ENCODE data around the gene PRKCA.
A peak's percentile ranks its signal among the peaks of the same experiment; 100 is the strongest.

The PRKCA gene

DNA sequence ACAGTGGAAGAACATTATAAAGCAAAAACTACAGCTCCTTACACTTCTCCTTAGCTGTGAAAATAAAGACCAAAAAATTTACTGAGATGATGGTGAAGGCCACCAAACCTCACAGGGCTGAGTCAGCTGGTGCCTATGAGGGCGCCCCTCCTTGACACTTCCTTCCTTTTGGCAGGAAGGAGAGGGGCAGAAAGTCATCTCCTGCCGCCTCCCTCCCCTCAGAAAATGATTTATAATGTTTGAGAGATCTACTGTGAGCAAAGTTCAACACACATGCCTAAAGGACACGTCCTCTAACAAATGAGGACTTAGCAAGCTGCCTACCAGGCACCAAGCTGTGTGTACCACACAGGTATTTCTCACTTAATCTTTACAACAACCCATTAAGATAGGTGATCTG is 245.7 kb downstream of the PRKCA start:
- H3K4me3 ChIP-seq (ENCODE audit: low read depth, low read length): no peak overlapping the region
- CTCF ChIA-PET: interaction anchor here (0.8 to 1.2 kb wide), 3 partner anchors 19 to 293 kb away, joined by 3 to 4 read pairs (median 3); no protein-coding TSS in a partner anchor
- no peak for DNase-seq (ENCODE audit: low read depth, low spot score)
- TF ChIP-seq CTCF (IDR thresholded peaks at IDR 0.05; ENCODE audit: insufficient read depth, low read length, missing control alignments): no peak
- POLR2A ChIA-PET: interaction anchor here (1.0 to 1.2 kb wide), 2 partner anchors 54 to 244 kb away, joined by 3 to 4 read pairs; no protein-coding TSS in a partner anchor

- no peak for DNase-seq (ENCODE audit: low read depth, low spot score)
- H3K4me3 ChIP-seq (ENCODE audit: low read depth, low read length): no peak overlapping the region
- POLR2A ChIA-PET: interaction anchor here (0.6 to 1.2 kb wide), 4 partner anchors 11 to 245 kb away, joined by 3 to 4 read pairs (median 3); no protein-coding TSS in a partner anchor
- no peak for TF ChIP-seq CTCF (IDR thresholded peaks at IDR 0.05; ENCODE audit: insufficient read depth, low read length, missing control alignments)
- CTCF ChIA-PET: interaction anchor here (0.8 to 1.2 kb wide), 4 partner anchors 12 to 294 kb away, joined by 3 to 5 read pairs (median 4); no protein-coding TSS in a partner anchor
Measured at GRCh38 chr17:66548659-66549310, 246.4 kb downstream of the PRKCA start.

GRCh38 chr17:66549311-66549704 is 246.9 kb downstream of the PRKCA start:
- ChIA-PET CTCF (interaction anchor here (1.0 kb wide), 1 partner anchor 12 kb away, joined by 5 read pairs; no protein-coding TSS in a partner anchor), POLR2A (interaction anchor here (0.7 to 1.2 kb wide), 2 partner anchors 11 to 245 kb away, joined by 3 to 4 read pairs; no protein-coding TSS in a partner anchor)
- no peak for TF ChIP-seq CTCF (IDR thresholded peaks at IDR 0.05; ENCODE audit: insufficient read depth, low read length, missing control alignments)
- DNase-seq (ENCODE audit: low read depth, low spot score): peak; percentile 73
- H3K4me3 ChIP-seq (ENCODE audit: low read depth, low read length): no peak overlapping the region

GRCh38 chr17:66549731-66550207 is 247.4 kb downstream of the PRKCA start:
- peak; percentile 94 for DNase-seq (ENCODE audit: low read depth, low spot score)
- CTCF ChIA-PET: interaction anchor here (1.0 to 5.1 kb wide), 2 partner anchors 13 to 17 kb away, joined by 5 to 34 read pairs; no protein-coding TSS in a partner anchor
- POLR2A ChIA-PET: interaction anchor here (0.7 kb wide), 1 partner anchor 12 kb away, joined by 3 read pairs; no protein-coding TSS in a partner anchor

GRCh38 chr17:66551839-66552238 is 249.4 kb downstream of the PRKCA start:
- POLR2A ChIA-PET: interaction anchor here (2.1 kb wide), 1 partner anchor 10 kb away, joined by 9 read pairs; no protein-coding TSS in a partner anchor

More at GRCh38 chr17:66549731-66550207, 247.4 kb downstream of the PRKCA start:
- TF ChIP-seq CTCF (IDR thresholded peaks at IDR 0.05; ENCODE audit: insufficient read depth, low read length, missing control alignments): no peak
- no peak overlapping the region for H3K4me3 ChIP-seq (ENCODE audit: low read depth, low read length)

More at GRCh38 chr17:66551839-66552238, 249.4 kb downstream of the PRKCA start:
- TF ChIP-seq CTCF (IDR thresholded peaks at IDR 0.05; ENCODE audit: insufficient read depth, low read length, missing control alignments): no peak
- CTCF ChIA-PET: interaction anchor here (2.4 to 5.1 kb wide), 2 partner anchors 8 to 15 kb away, joined by 8 to 34 read pairs; no protein-coding TSS in a partner anchor
- H3K4me3 ChIP-seq (ENCODE audit: low read depth, low read length): no peak overlapping the region
- DNase-seq (ENCODE audit: low read depth, low spot score): no peak
